ENCODE data around the gene CCDC138. TPM values are rescaled to one million over a fixed set of nuclear protein-coding genes. Genes with fewer than 3 reads are reported as not detected.

Gene CCDC138
- total and polyA plus RNA-seq, 2 of the 13 experiments (the other 11 are each of a cell fraction or from before 2014, with no cell fraction given): 5.6 to 32.5 TPM

GRCh38 chr2:108907822-108908712 is 121.5 kb downstream of the CCDC138 start:
- ATAC-seq (no peak), FAIRE-seq (no peak), DNase-seq (ENCODE audit: low spot score) (no peak)
- in situ Hi-C loops (cut with HindIII; ENCODE audit: extremely low pct_ligation_motif_present, low pct_unique_long_range_greater_than_20kb) (no loop called here), intact Hi-C loops (cut with micrococcal nuclease; ENCODE audit: unreplicated experiment) (no loop called here)
- Histone ChIP-seq H3K79me2 (ENCODE audit: insufficient read depth, low read length) (no peaks in the 10 kb centered on the region), H3K36me3 (replicated peaks in 1 of 2; ENCODE audit: control insufficient read depth in 1 of 2, insufficient read depth in 2 of 2, low read length in 2 of 2) (no peaks in the 10 kb centered on the region), H2AFZ (ENCODE audit: low read length) (no peak overlapping the region), H3K4me3 (replicated peaks in 1 of 3; ENCODE audit: insufficient read depth in 1 of 3, low read depth in 2 of 3, low read length in 3 of 3) (no peak overlapping the region), H3K27me3 (ENCODE audit: control insufficient read depth in 1 of 2, insufficient read depth in 2 of 2, low read length in 2 of 2) (peaks cover 2 to 27% of the 10 kb centered on the region in 2 experiments; a peak in 3 of 5 replicates), H3K27ac (ENCODE audit: extremely low read length, insufficient read depth, low read length) (no peak overlapping the region), H3K4me2 (ENCODE audit: low read depth, low read length) (no peak overlapping the region), H3K4me1 (ENCODE audit: insufficient read depth, low read length) (peaks cover 8% of the 10 kb centered on the region; the same call in 1 of the 2 replicates), H3K9ac (ENCODE audit: insufficient read depth, low read depth, low read length) (no peak overlapping the region), H4K20me1 (ENCODE audit: insufficient read depth, low read length) (no peaks in the 10 kb centered on the region; the same call in 1 of the 2 replicates), H3K9me3 (ENCODE audit: low read length) (no peaks in the 10 kb centered on the region)
- ChIA-PET CTCF (ENCODE audit: low intra/inter-chr PET ratio, low total read pairs) (no interaction called here), POLR2A (no interaction called here)
- TF ChIP-seq NCOA1 (CRISPR knock-in tag; IDR thresholded peaks at IDR 0.05): no peak
- no peak for TF ChIP-seq PHF8 (CRISPR knock-in tag; IDR thresholded peaks at IDR 0.05)
- TF ChIP-seq, protein P1, sequence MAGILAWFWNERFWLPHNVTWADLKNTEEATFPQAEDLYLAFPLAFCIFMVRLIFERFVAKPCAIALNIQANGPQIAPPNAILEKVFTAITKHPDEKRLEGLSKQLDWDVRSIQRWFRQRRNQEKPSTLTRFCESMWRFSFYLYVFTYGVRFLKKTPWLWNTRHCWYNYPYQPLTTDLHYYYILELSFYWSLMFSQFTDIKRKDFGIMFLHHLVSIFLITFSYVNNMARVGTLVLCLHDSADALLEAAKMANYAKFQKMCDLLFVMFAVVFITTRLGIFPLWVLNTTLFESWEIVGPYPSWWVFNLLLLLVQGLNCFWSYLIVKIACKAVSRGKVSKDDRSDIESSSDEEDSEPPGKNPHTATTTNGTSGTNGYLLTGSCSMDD (CRISPR knock-in tag; IDR thresholded peaks at IDR 0.05): no peak
- no peak for TF ChIP-seq MYC (CRISPR knock-in tag; IDR thresholded peaks at IDR 0.05; ENCODE audit: borderline replicate concordance)
- no peak for TF ChIP-seq SP5 (CRISPR knock-in tag; IDR thresholded peaks at IDR 0.05; ENCODE audit: borderline replicate concordance, low read depth)
- no peak for TF ChIP-seq ZNF253 (CRISPR knock-in tag; IDR thresholded peaks at IDR 0.05; ENCODE audit: borderline replicate concordance)
- TF ChIP-seq ZNF430 (CRISPR knock-in tag; IDR thresholded peaks at IDR 0.05): no peak
- no peak for TF ChIP-seq TARDBP (CRISPR knock-in tag; IDR thresholded peaks at IDR 0.05)
- TF ChIP-seq, protein P2, sequence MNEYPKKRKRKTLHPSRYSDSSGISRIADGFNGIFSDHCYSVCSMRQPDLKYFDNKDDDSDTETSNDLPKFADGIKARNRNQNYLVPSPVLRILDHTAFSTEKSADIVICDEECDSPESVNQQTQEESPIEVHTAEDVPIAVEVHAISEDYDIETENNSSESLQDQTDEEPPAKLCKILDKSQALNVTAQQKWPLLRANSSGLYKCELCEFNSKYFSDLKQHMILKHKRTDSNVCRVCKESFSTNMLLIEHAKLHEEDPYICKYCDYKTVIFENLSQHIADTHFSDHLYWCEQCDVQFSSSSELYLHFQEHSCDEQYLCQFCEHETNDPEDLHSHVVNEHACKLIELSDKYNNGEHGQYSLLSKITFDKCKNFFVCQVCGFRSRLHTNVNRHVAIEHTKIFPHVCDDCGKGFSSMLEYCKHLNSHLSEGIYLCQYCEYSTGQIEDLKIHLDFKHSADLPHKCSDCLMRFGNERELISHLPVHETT (CRISPR knock-in tag; conservative IDR thresholded peaks at IDR 0.05): no peak
- TF ChIP-seq ZNF782 (CRISPR knock-in tag; IDR thresholded peaks at IDR 0.05; ENCODE audit: borderline replicate concordance): no peak
- no peak for TF ChIP-seq ZIK1 (CRISPR knock-in tag; IDR thresholded peaks at IDR 0.05; ENCODE audit: borderline replicate concordance, low read depth)
- TF ChIP-seq ZBTB7B (CRISPR knock-in tag; IDR thresholded peaks at IDR 0.05): no peak
- no peak for TF ChIP-seq ZNF891 (CRISPR knock-in tag; IDR thresholded peaks at IDR 0.05)
- TF ChIP-seq AGO1 (IDR thresholded peaks at IDR 0.05; ENCODE audit: low read depth, low read length, poor library complexity, severe bottlenecking): no peak
- TF ChIP-seq ONECUT2 (CRISPR knock-in tag; IDR thresholded peaks at IDR 0.05): no peak
- no TSS peak for BruUV-seq (replicated peaks)
- WGBS (ENCODE audit: low lambda C conversion rate): 70% methylated on average over 13 of the region's 24 CpGs

Data from HepG2 (cell line).